GM18511 (cell line): Measurements from ENCODE around the gene ELL2.

ENCODE experiments used
- ATAC-seq: cut with Tn5 transposase; IDR thresholded peaks from one replicate; pipeline ENCODE4 v1.9.1; 2021; ENCODE audit warnings: mild to moderate bottlenecking, moderate library complexity; ENCODE audit not compliant: unreplicated experiment

ELL2 gene

GRCh38 chr5:95956900-95957293 is 4.8 kb downstream of the ELL2 start:
- no peak for ATAC-seq

DNA sequence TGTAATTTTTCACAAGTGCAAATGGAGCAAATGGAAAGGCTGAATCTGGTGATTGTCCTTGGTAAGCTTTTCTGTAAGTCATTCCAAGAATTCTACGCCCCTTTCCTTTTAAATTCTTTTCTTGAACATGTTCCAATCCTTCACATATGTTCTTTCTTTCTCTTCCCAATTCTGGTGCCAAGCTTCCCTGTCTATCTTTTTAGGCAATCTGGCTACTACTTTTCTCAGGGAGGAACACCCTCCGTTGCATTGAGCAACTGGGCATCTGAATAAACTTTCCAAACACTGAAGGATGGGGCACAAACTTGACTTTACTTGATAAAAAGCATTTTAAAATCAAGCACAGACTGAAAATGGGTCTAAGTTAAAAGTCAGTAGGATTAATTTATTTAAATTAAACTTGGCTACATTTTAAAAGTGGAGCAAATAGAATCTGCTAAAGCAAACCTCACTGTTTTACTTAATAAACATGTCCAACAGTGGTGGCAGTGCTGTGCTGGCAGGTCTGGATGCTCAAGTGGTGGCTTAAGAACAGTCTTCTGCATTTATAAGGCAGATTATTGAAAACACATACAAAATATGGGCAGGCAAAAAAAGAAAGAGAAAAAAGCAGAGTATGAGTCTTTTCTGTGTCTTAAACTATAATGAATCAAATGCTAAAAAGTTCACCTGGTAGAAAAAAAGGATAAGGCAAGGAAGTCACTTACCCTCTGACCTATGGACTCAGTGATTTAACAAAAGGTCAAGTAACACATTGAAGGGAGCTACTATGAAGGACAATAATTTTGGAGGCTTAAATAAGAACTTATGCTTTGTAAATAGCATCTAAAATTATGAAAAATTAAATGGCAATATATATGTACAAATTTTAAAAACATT is 5.4 kb downstream of the ELL2 start:
- no peak for ATAC-seq

DNA sequence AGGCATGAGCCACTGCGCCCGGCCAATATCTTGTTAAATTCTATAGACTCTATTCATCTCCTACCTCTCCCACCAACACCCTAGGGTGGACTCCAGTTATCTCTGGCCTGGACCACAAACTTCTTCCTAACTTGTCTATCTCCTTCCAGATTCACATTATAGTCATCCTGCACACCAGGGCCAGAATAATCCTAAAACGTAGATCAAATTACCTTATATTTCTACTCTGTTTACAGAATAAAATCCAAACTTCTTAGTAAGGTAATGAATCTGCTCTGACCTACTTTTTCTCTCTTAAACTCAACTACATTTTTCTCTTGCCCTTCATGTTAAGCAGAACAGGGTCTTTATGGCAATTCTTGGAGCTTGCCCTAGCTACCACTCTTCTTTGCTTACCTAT is 6.9 kb downstream of the ELL2 start:
- no peak for ATAC-seq

DNA sequence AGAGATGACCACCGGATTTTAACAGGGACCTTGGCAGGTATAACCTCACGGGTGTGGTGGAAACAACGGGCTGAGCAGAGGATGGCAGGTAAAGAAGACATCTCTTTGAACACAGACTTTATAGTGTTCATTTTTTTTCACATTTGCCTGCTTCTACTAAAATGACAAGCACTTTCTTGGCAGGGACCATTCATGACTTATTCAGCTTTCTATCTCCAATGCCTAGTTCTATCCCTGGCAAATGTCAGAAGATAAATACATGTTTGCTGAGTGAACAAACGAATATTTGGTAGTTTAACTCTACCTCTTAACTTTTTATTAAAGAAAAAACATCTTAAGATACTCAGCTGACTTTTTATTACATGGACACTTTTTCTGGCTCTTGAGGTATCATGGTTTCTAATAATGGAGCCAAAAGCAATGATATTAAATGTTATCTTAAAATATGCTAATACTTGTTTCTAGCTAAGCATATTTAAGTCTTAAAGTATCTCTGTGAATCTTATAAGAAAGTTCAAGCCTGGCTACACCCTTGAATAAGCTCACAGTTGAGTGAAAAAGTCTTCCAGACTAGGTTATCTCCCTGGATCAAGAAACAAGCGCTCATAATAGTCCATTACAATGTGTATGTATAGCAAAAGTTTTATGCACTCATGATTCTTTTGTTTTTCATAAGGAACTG is 8.5 kb downstream of the ELL2 start:
- ATAC-seq: no peak

DNA sequence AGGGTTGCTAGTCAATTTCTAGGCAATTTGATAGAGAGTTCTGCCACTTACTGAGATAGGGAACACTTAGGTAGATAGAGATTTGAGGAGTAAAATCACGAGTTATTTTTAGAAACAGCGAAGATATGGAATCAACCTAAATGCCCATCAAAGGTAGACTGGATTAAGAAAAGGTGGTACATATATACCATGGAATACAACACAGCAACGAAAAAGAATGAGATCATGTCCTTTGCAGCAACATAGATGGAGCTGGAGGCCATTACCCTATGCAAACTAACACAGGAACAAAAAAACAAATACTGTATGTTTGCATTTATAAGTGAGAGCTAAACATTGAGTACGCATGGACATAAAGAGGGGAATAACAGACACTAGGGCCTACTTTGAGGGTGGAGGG is 9.7 kb downstream of the ELL2 start:
- no peak for ATAC-seq

DNA sequence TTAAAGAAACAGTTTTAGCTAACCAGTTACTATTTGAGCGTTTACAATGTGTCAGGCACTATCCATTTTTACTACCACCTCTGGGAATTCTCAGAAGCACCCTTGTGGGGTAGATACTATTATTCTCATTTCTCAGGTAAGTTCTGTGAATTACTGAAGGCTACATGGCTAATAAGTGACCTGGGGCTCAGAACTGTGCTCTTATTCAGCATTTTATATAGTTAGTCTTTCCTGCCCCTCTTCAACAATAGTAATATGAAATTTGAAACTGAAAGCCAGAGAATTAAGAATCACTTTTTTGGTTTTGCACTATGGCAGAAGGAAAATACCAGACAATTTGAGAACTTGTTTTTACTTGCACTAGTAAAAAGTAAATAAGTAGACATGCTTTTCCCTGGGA is 11.8 kb downstream of the ELL2 start:
- peak; percentile 84 for ATAC-seq

DNA sequence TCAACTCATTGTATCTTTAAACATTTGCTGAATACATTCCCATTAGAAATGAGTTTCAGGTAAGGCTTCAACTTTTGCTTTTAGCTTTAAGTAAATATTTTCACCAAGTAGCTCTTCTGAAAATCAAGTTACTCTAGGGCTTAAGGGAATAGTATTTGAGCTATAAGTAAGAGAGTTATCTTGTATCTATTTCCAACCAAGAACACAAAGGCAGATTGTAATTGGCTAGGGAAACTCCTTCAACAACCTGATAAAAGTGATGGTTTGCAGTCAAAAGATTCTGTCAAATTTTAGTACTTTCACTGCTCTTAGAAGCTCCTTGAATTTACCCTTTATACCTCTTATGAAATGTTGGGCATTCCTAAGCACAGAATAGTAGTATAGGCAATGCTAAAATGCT is 13.0 kb downstream of the ELL2 start:
- no peak for ATAC-seq

GRCh38 chr5:95946451-95946850 is 15.2 kb downstream of the ELL2 start:
- ATAC-seq: no peak

DNA sequence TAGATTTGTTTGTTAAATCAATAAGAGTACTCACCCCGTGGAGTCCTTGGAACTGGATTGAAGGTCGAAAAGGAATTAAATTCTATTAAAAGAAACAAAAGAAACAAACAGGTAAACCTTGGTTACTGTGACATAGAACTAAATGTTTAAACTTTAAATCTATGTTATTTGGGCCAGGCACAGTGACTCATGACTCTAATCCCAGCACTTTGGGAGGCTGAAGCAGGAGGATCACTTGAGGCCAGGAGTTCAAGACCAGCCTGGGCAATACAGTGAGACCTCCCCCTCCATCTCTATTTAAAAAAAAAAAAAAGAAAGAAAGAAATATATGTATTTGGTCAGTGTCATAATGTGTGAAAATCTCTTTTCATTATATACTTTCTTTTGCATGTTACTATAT is 18.7 kb downstream of the ELL2 start:
- no peak for ATAC-seq

GRCh38 chr5:95942414-95942813 is 19.2 kb downstream of the ELL2 start:
- no peak for ATAC-seq

GRCh38 chr5:95941756-95942155 is 19.9 kb downstream of the ELL2 start:
- ATAC-seq: no peak

- ATAC-seq: no peak
Observed at GRCh38 chr5:95940758-95941682, 20.6 kb downstream of the ELL2 start.

DNA sequence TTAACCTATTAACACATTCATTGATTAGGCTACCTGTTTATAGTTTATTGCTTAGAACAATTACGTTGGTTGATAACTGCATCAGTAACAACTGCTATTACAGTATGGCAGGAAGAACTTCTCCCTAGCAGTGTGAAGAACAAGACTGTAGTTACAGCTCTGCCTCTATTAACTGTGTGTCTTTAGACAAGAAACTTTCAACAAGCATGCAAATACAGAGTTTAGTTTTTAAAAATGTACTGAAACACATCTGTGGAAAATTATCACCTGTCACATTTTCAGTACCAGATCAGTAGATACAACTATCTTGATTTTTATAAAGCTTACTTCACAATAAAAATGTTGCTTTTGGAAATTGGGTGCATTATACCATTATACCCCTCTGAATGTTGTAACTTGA is 22.2 kb downstream of the ELL2 start:
- ATAC-seq: peak; percentile 66

- no peak for ATAC-seq
Observed at GRCh38 chr5:95938766-95939165, 22.9 kb downstream of the ELL2 start.

DNA sequence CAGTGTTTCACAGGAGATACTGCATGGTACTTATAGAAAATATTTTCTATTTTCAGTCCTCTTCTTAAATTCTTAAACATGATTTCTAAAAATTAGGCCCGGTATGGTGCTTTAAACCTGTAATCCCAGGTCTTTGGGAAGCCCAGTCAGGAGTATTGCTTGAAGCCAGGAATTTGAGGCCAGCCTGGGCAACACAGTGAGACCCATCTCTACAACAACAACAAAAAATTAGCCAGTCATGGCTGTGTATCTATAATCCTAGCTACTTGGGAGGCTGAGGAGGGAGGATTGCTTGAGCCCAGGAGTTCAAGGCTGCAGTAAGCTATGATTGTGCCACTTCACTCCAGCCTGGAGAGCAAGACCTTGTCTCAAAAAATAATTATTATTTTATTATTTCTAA is 23.3 kb downstream of the ELL2 start:
- ATAC-seq: no peak

DNA sequence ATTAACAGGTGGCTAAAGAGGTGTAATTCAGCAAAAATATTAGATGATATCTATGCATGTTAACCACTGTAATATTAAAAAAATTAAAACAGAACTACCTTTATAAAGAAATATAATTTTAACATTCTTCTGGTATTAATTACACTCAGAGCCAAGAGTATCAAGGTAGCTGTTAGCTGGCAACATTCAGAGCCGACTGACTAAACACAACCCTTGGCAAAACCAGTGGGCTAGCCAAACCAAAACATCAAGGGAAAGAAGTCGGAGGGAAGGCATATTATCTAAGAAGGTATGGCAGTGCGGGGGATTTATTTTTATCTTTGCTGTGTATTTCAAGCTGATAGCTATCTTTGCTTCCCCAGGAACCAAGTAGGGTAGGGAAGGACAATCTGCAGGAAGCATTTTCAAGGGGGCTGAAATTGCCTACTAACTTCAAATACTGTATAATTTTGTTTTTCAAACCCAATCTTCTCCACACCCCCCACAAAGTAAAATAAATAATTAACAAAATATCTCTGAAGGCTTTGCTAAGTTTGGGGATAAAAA is 24.0 kb downstream of the ELL2 start:
- no peak for ATAC-seq

DNA sequence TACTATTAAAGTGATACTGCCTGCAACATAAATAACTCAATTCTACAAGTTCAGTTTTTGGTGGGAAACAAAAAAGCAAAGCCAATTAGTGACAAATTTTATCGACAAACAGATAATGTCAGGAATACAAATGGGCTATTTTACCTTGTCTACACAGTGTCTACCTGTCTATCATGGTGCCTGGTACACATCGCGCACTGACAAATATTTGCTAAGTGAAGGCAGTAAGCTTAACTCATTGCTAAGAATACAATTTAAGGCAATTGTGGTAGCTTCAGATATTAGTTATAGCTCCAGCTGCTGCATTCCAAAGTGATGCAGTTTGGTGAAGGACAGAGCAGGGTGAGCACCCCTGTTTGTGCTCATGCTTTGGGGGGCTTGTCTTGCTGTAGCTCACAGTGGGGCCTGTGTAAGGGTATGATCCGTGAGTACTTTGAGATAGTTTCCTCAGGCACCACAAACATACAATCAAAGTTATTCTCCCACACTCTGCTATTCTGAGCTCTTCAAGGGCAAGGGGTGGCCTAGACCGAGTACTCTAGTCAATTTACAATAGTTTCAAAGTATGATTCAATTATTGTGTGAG is 24.7 kb downstream of the ELL2 start:
- no peak for ATAC-seq

DNA sequence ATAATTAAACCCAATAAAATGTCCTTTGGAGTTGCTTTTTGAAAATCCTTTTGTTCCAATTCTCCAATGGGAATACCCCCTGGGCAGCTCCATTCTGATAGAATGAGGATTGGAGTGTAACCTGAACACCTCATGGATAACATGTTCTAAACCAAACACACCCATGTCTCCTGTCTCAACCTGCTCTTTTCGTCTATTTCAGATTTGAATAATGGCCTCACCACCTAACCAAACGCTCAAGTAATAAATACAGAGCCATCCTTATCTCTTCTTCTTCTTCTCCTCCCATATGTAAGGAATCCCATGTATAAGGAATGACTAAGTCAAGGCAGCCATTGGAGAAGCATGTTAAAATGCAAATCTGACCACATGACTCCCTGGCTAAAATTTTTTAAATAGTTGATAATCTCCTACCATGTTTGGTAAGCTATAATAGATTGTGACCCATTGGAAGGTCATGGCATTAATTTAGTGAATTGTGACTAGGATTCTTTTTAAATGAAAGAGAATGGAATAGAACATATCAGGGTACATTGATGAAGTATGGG is 26.0 kb downstream of the ELL2 start:
- no peak for ATAC-seq

DNA sequence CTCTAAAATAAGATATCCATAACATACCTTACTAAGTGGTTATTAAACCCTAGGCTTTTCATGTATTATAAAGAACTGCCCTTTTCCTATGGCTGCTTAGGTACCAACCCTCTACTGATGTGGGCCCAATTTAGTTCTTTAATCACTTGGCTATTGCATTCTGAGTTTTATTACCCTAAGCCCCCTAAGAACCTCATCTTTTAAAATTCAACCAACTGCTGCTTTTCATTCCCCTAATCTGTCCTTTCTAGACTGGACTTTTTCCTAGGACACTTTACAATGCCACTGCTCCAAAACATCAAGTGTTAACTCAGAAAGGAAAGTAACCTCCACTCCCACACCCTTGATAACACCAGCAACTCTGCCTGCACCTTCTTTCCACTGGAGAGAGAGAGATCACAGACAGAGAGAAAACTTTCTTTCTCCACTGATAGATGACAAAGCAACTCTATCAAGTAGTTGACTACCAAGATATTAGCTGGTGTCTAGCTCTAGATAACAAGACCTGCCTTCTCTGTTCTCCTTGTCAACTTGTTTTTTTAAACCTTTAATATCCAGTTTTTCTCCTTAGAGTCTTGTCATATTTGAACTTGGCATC is 27.3 kb downstream of the ELL2 start:
- peak; percentile 55 for ATAC-seq

- ATAC-seq: no peak
Observed at GRCh38 chr5:95932941-95933340, 28.7 kb downstream of the ELL2 start.
